Hematopoietic multipotent progenitor cell (in vitro differentiated cells): ENCODE measurements around the gene C11orf21. TPM values are rescaled to one million over a fixed set of nuclear protein-coding genes. Genes with fewer than 3 reads are reported as not detected.

Experiments
- DNase-seq, 3 donors: peaks; one replicate each; pipeline ENCODE4 v3.0.0-alpha.2; 2011 to 2015; ENCODE audit warnings: low read depth in 2 of 3, low spot score in 2 of 3
- total RNA-seq: library from RNA; depleted of rRNA; stranded (reverse); fragments of >200 nt; gene quantifications from one replicate; pipeline ENCODE4 v1.2.3, GENCODE V29; 2012

The C11orf21 gene
- total RNA-seq, 1 donor, result 56.3 TPM

- no peak for DNase-seq
Observed at GRCh38 chr11:2262301-2263070, 39.2 kb downstream of the C11orf21 start.

GRCh38 chr11:2261436-2262230, 40.1 kb downstream of the C11orf21 start:
- no peak for DNase-seq

- DNase-seq, result no peak
Observed at GRCh38 chr11:2260491-2261364, 41.0 kb downstream of the C11orf21 start.

GRCh38 chr11:2259897-2260451, 41.7 kb downstream of the C11orf21 start:
- no peak for DNase-seq

GRCh38 chr11:2259466-2259830, 42.3 kb downstream of the C11orf21 start:
- DNase-seq, result no peak

GRCh38 chr11:2258501-2259465, 42.9 kb downstream of the C11orf21 start:
- no peak for DNase-seq

- DNase-seq, result no peak
Observed at GRCh38 chr11:2256951-2257700, 44.6 kb downstream of the C11orf21 start.

- no peak for DNase-seq
Observed at GRCh38 chr11:2256293-2256913, 45.3 kb downstream of the C11orf21 start.

- no peak for DNase-seq
Observed at GRCh38 chr11:2252018-2252417, 49.7 kb downstream of the C11orf21 start.

GRCh38 chr11:2251138-2251537, 50.6 kb downstream of the C11orf21 start:
- no peak for DNase-seq

- DNase-seq, result no peak
Observed at GRCh38 chr11:2250485-2250884, 51.2 kb downstream of the C11orf21 start.

GRCh38 chr11:2250041-2250440, 51.7 kb downstream of the C11orf21 start:
- DNase-seq, result no peak

- DNase-seq, result no peak
Observed at GRCh38 chr11:2249189-2249916, 52.4 kb downstream of the C11orf21 start.

GRCh38 chr11:2248762-2249161, 53.0 kb downstream of the C11orf21 start:
- DNase-seq, result no peak

GRCh38 chr11:2248242-2248641, 53.5 kb downstream of the C11orf21 start:
- no peak for DNase-seq

GRCh38 chr11:2247496-2247895, 54.2 kb downstream of the C11orf21 start:
- DNase-seq, result no peak
